ENCODE measurements around the gene PES1. TPM values are rescaled to one million over a fixed set of nuclear protein-coding genes. Genes with fewer than 3 reads are reported as not detected.

The PES1 gene
- total and polyA plus RNA-seq, 2 donors (not counting 3 experiments of a cell fraction or from before 2014, with no cell fraction given) = 110 to 135 TPM

GRCh38 chr22:30615543-30615954 is 23.8 kb upstream of the PES1 start:
- Histone ChIP-seq H3K4me1 (ENCODE audit: control insufficient read depth, extremely low read depth, insufficient read depth, low read length) (no peaks in the 10 kb centered on the region), H4K20me1 (replicated peaks; ENCODE audit: control insufficient read depth, extremely low read depth, insufficient read depth, low read length) (no peaks in the 10 kb centered on the region), H3K9ac (replicated peaks; ENCODE audit: extremely low read depth, insufficient read depth, low read length) (no peak overlapping the region), H3K9me3 (replicated peaks; ENCODE audit: control insufficient read depth, insufficient read depth, low read length) (no peaks in the 10 kb centered on the region), H3K4me2 (ENCODE audit: insufficient read depth, low read length) (no peak overlapping the region), H2AFZ (ENCODE audit: low read depth, low read length) (no peak overlapping the region), H3K27ac (ENCODE audit: insufficient read depth, low read depth, low read length) (no peak overlapping the region), H3K27me3 (ENCODE audit: control insufficient read depth in 2 of 2, insufficient read depth in 2 of 2, low read length in 2 of 2) (no peaks in the 10 kb centered on the region), H3K4me3 (replicated peaks in 1 of 3; ENCODE audit: insufficient read depth in 1 of 3, low read depth in 1 of 3, low read length in 3 of 3) (no peak overlapping the region), H3K36me3 (ENCODE audit: control insufficient read depth in 2 of 2, extremely low read depth in 1 of 2, insufficient read depth in 2 of 2, low read length in 2 of 2) (peaks cover 0 to 43% of the 10 kb centered on the region in 2 experiments), H3K79me2 (ENCODE audit: control insufficient read depth, insufficient read depth, low read length) (no peaks in the 10 kb centered on the region), H3K9me1 (replicated peaks; ENCODE audit: control insufficient read depth, extremely low read depth, insufficient read depth, low read length) (no peaks in the 10 kb centered on the region)
- ChIA-PET CTCF (interaction anchor here (2.0 kb wide), 1 partner anchor 9 kb away, joined by 6 read pairs; the partner anchor contains the start of gene TCN2), POLR2A (no interaction called here)
- TF ChIP-seq POLR2A (IDR thresholded peaks at IDR 0.05; ENCODE audit: low read depth, low read length) (no peak), JUN (IDR thresholded peaks at IDR 0.05; ENCODE audit: borderline replicate concordance, insufficient read depth, insufficient read length, low read depth) (no peak), GATA2 (IDR thresholded peaks at IDR 0.05; ENCODE audit: insufficient read depth, insufficient read length, low read depth, low read length) (no peak), POLR2AphosphoS5 (IDR thresholded peaks at IDR 0.05; ENCODE audit: insufficient read depth, low read depth, low read length) (no peak), EZH2 (IDR thresholded peaks at IDR 0.05; ENCODE audit: borderline replicate concordance, low read depth, low read length, severe bottlenecking) (no peak), FOS (IDR thresholded peaks at IDR 0.05; ENCODE audit: borderline replicate concordance, insufficient read depth, low read length) (no peak), MAX (IDR thresholded peaks at IDR 0.05; ENCODE audit: insufficient read depth, insufficient read length) (no peak), MYC (IDR thresholded peaks at IDR 0.05; ENCODE audit: low read depth, low read length) (no peak)
- TF ChIP-seq, protein P1, sequence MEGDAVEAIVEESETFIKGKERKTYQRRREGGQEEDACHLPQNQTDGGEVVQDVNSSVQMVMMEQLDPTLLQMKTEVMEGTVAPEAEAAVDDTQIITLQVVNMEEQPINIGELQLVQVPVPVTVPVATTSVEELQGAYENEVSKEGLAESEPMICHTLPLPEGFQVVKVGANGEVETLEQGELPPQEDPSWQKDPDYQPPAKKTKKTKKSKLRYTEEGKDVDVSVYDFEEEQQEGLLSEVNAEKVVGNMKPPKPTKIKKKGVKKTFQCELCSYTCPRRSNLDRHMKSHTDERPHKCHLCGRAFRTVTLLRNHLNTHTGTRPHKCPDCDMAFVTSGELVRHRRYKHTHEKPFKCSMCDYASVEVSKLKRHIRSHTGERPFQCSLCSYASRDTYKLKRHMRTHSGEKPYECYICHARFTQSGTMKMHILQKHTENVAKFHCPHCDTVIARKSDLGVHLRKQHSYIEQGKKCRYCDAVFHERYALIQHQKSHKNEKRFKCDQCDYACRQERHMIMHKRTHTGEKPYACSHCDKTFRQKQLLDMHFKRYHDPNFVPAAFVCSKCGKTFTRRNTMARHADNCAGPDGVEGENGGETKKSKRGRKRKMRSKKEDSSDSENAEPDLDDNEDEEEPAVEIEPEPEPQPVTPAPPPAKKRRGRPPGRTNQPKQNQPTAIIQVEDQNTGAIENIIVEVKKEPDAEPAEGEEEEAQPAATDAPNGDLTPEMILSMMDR (IDR thresholded peaks at IDR 0.05; ENCODE audit: extremely low read depth in 1 of 2, insufficient read depth in 1 of 2, low read depth in 1 of 2, low read length in 2 of 2) = no peak
- DNase-seq (ENCODE audit: low read depth, low spot score) = no peak
- dilution Hi-C loops (cut with MboI; ENCODE audit: extremely low pct_ligation_motif_present, low sequenced_read_pairs) (no loop called here), intact Hi-C loops (cut with micrococcal nuclease) (no loop called here)
- FAIRE-seq = no peak
- BruUV-seq (replicated peaks) = no TSS peak

Measured in endothelial cell of umbilical vein (primary cell).